Osteocyte (in vitro differentiated cells): Measurements from ENCODE around the gene INHBE. TPM values are rescaled to one million over a fixed set of nuclear protein-coding genes. Genes with fewer than 3 reads are reported as not detected.

Experiments
- DNase-seq: peaks from one replicate; pipeline ENCODE4 v3.0.0; 2021; ENCODE audit warnings: mixed read lengths; ENCODE audit not compliant: unreplicated experiment; ENCODE audit errors: extremely low spot score
- H3K27ac Mint-ChIP-seq: one replicate; pipeline ENCODE4 v1.8.0; 2021; ENCODE audit warnings: mild to moderate bottlenecking, mixed read lengths; ENCODE audit not compliant: unreplicated experiment
- H3K27me3 Mint-ChIP-seq: one replicate; pipeline ENCODE4 v1.8.0; 2021; ENCODE audit warnings: mixed read lengths; ENCODE audit not compliant: unreplicated experiment
- H3K36me3 Mint-ChIP-seq: one replicate; pipeline ENCODE4 v1.8.0; 2021; ENCODE audit warnings: mixed read lengths; ENCODE audit not compliant: unreplicated experiment
- H3K4me1 Mint-ChIP-seq: one replicate; pipeline ENCODE4 v1.8.0; 2021; ENCODE audit warnings: mixed read lengths; ENCODE audit not compliant: unreplicated experiment
- H3K4me3 Mint-ChIP-seq: one replicate; pipeline ENCODE4 v1.8.0; 2021; ENCODE audit warnings: mild to moderate bottlenecking, moderate library complexity, mixed read lengths; ENCODE audit not compliant: unreplicated experiment
- H3K9me3 Mint-ChIP-seq: one replicate; pipeline ENCODE4 v1.8.0; 2021; ENCODE audit warnings: mixed read lengths; ENCODE audit not compliant: unreplicated experiment
- total RNA-seq: library from RNA; stranded (reverse); gene quantifications from 2 replicates; pipeline ENCODE4 v1.2.1, GENCODE V29; 2021
- TF ChIP-seq, protein P1 (sequence below): fragments of 200-600 bp; sonication (generic); IDR thresholded peaks from 2 replicates; pipeline ENCODE4 v1.5.0; 2021; ENCODE audit warnings: antibody characterized with exemption, mild to moderate bottlenecking, moderate library complexity

INHBE gene
- total RNA-seq, 1 donor from 2014 or later: 1.3 TPM

- H3K4me1 Mint-ChIP-seq: peaks cover 27% of the 10 kb centered on the region
- DNase-seq: no peak
- no peaks in the 10 kb centered on the region for H3K9me3 Mint-ChIP-seq
- no peaks in the 10 kb centered on the region for H3K27me3 Mint-ChIP-seq
- peak overlapping the region; percentile 93 for H3K4me3 Mint-ChIP-seq
- peaks cover 3% of the 10 kb centered on the region for H3K36me3 Mint-ChIP-seq
- H3K27ac Mint-ChIP-seq: peak overlapping the region; percentile 97
- TF ChIP-seq, protein P1, sequence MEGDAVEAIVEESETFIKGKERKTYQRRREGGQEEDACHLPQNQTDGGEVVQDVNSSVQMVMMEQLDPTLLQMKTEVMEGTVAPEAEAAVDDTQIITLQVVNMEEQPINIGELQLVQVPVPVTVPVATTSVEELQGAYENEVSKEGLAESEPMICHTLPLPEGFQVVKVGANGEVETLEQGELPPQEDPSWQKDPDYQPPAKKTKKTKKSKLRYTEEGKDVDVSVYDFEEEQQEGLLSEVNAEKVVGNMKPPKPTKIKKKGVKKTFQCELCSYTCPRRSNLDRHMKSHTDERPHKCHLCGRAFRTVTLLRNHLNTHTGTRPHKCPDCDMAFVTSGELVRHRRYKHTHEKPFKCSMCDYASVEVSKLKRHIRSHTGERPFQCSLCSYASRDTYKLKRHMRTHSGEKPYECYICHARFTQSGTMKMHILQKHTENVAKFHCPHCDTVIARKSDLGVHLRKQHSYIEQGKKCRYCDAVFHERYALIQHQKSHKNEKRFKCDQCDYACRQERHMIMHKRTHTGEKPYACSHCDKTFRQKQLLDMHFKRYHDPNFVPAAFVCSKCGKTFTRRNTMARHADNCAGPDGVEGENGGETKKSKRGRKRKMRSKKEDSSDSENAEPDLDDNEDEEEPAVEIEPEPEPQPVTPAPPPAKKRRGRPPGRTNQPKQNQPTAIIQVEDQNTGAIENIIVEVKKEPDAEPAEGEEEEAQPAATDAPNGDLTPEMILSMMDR: no peak
These were observed 25.5 kb upstream of the INHBE start for GRCh38 chr12:57429473-57430111.

GRCh38 chr12:57430112-57430930 lies 24.8 kb upstream of the INHBE start:
- Mint-ChIP-seq H3K27me3 (no peaks in the 10 kb centered on the region), H3K4me3 (peak overlapping the region; percentile 93), H3K27ac (peak overlapping the region; percentile 97), H3K36me3 (peaks cover 2% of the 10 kb centered on the region), H3K4me1 (peaks cover 27% of the 10 kb centered on the region), H3K9me3 (no peaks in the 10 kb centered on the region)
- DNase-seq: peak; percentile 85
- TF ChIP-seq, protein P1: peak; percentile 6

- Mint-ChIP-seq H3K27ac (peak within 1 kb of the TSS; percentile 97), H3K4me1 (peaks cover 27% of the 10 kb centered on the region), H3K36me3 (no peaks in the 10 kb centered on the region), H3K4me3 (peak within 1 kb of the TSS; percentile 93), H3K9me3 (no peaks in the 10 kb centered on the region), H3K27me3 (no peaks in the 10 kb centered on the region)
- TF ChIP-seq, protein P1: no peak
- DNase-seq: peak; percentile 98
These were observed 24.1 kb upstream of the INHBE start, which contains the start of gene R3HDM2 for GRCh38 chr12:57430931-57431566. Gene R3HDM2, minus strand, starts transcription at chr12:57431043. Its CDS starts 120,615 bp downstream, at chr12:57310428.

GRCh38 chr12:57431654-57432188 lies 23.4 kb upstream of the INHBE start:
- H3K9me3 Mint-ChIP-seq: no peaks in the 10 kb centered on the region
- no peak for DNase-seq
- TF ChIP-seq, protein P1: no peak
- H3K36me3 Mint-ChIP-seq: no peaks in the 10 kb centered on the region
- peak overlapping the region; percentile 97 for H3K27ac Mint-ChIP-seq
- H3K4me3 Mint-ChIP-seq: peak overlapping the region; percentile 81
- H3K4me1 Mint-ChIP-seq: peaks cover 27% of the 10 kb centered on the region
- no peaks in the 10 kb centered on the region for H3K27me3 Mint-ChIP-seq
